ENCODE data around the gene SBF1.

- TF ChIP-seq, protein P1, sequence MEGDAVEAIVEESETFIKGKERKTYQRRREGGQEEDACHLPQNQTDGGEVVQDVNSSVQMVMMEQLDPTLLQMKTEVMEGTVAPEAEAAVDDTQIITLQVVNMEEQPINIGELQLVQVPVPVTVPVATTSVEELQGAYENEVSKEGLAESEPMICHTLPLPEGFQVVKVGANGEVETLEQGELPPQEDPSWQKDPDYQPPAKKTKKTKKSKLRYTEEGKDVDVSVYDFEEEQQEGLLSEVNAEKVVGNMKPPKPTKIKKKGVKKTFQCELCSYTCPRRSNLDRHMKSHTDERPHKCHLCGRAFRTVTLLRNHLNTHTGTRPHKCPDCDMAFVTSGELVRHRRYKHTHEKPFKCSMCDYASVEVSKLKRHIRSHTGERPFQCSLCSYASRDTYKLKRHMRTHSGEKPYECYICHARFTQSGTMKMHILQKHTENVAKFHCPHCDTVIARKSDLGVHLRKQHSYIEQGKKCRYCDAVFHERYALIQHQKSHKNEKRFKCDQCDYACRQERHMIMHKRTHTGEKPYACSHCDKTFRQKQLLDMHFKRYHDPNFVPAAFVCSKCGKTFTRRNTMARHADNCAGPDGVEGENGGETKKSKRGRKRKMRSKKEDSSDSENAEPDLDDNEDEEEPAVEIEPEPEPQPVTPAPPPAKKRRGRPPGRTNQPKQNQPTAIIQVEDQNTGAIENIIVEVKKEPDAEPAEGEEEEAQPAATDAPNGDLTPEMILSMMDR (IDR thresholded peaks at IDR 0.05): no peak
- no peak for TF ChIP-seq POLR2A (IDR thresholded peaks at IDR 0.05)
Measured at GRCh38 chr22:50487290-50488005, 12.6 kb upstream of the SBF1 start.

All from transverse colon (tissue), 3 donors.